Stimulated activated CD4-positive, alpha-beta T cell treated with anti-CD3 and anti-CD28 coated beads, Interleukin-1b, Interleukin-23, amount 100 ng/mL, for 1 hour (primary cell): ENCODE measurements around the gene MIS18A.

ENCODE experiments used
- DNase-seq, 2 donors: peaks; one replicate each; pipeline ENCODE4 v3.0.0-alpha.2; 2020; ENCODE audit warnings: low read depth in 2 of 2

MIS18A gene

DNA sequence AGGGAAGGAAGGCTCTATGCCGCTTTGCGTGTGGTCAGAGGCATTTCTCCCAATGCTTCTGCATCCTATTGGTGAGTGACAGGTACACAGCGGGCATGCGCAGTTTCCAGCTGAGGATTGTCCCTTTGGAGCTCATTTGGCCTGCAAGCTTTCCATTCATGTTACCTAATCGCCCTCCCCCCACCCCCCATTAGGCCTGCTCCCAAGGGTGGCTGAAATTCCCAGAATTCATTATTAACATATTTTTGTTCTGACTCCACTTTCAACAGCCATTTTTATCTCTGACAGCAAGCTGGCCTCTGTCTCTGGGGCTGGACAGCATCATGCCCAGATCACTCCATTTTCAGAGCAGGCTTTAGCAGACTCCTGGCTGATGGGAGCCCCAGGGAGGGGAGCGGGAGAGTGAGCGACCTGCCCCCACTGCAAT, 25.6 kb downstream of the MIS18A start:
- DNase-seq: no peak

DNA sequence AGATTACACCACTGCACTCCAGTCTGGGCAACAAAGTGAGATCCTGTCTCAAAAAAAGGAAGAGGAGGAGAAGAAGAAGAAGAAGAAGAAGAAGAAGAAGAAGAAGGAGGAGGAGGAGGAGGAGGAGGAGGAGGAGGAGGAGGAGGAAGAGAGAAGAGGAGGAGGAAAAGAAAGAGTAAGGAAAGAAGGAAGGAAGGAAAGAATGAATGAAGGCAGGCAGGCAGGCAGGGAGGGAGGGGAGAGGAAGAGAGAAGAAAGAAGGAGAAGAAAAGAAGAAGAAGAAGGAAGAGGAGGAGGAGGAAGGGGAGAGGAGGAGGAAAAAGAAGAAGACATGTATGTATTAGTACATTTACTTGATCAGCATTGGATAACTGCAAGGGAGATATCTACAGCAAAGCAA, 26.7 kb downstream of the MIS18A start:
- no peak for DNase-seq

- DNase-seq: no peak
These were observed 29.2 kb downstream of the MIS18A start for GRCh38 chr21:32249511-32250280.

GRCh38 chr21:32248571-32249461, 30.0 kb downstream of the MIS18A start:
- no peak for DNase-seq

GRCh38 chr21:32246571-32247140, 32.2 kb downstream of the MIS18A start:
- DNase-seq: no peak

GRCh38 chr21:32245971-32246370, 32.9 kb downstream of the MIS18A start:
- DNase-seq: no peak

- DNase-seq: no peak
These were observed 37.8 kb downstream of the MIS18A start for GRCh38 chr21:32240851-32241687.

GRCh38 chr21:32239551-32239950, 39.3 kb downstream of the MIS18A start:
- DNase-seq: no peak

DNA sequence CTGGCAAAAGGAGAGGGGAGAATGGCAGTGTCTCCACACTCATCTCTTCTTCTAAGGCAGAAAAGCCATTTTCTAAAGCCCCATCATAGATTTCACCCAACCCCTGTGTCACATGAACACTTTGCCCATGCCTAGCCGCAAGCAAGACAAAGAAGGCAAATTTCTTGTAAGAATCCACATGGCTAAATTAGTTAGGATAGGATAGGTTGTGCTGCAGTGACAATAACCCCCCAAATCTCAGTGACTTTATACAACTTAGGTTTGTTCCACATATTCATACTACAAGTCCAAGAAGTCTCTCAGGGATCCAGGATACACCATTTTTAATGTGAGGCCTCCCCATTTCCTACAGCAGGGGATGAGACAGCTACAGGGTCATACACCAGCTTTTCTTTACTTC, 40.8 kb downstream of the MIS18A start:
- DNase-seq: no peak

DNA sequence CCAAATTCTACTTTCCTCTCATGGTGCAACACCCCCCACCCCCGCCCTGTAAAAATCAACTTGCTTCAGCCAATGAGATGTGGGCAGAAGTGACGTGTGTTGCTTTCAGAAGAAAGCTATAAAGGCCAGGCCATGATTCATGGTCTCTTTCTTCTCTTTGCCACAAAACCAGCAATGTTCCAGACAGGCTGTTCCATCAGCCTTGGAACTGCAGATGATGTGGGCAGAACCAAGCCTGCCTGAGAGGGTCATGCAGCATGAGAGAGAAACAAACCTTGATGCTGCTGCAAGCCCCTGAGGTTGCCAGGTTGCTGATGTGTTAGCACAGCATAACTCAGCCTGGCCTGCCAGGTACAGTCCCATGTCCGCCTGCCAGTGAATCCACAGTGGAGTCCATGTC, 41.8 kb downstream of the MIS18A start:
- no peak for DNase-seq

DNA sequence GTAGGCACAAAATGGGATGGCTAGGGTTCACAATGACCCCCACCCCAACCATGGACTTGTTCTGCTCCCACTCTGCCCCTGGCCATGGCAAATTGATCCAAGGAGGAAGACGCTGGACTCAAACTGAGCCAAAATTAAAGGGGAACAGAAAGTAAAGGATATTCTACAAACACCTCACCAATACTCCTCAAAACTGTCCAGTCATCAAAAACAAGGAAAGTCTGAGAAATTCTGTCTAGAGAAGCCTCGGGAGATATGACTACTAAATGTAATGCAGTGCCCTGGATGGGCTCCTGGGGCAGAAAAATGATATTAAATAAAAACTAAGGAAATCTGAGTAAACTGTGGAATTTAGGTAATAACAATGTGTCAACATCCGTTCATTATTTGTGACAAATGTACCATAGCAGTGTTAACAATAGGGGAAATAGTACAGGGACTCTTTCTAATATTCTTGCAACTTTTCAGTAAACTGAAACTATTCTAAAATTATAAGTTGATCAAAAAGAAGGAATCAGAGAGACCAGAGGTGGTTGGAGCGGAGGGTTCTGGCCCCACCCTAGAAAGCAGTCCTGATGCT, 45.0 kb downstream of the MIS18A start:
- no peak for DNase-seq

- DNase-seq: no peak
These were observed 45.7 kb downstream of the MIS18A start for GRCh38 chr21:32233055-32233546.

GRCh38 chr21:32226444-32226843, 52.4 kb downstream of the MIS18A start:
- DNase-seq: no peak
